CD4-positive, CD25-positive, alpha-beta regulatory T cell (primary cell): Measurements from ENCODE around the gene EXOC6B. TPM values are rescaled to one million over a fixed set of nuclear protein-coding genes. Genes with fewer than 3 reads are reported as not detected.
"Not testable (repeated sequence)": the region's sequence is repeated elsewhere in the genome, so short reads cannot be mapped to it uniquely, and the experiment has no call there.

Source experiments
- ATAC-seq, 2 donors: fragments of 150-1000 bp; cut with Tn5 transposase; one replicate each; pipeline ENCODE4 v1.10.0; 2021; ENCODE audit warnings: low read depth in 2 of 2, moderate number of reproducible peaks in 2 of 2, moderate library complexity in 1 of 2
- DNase-seq, 3 donors: peaks; one replicate each; pipeline versions ENCODE4 v3.0.0 to v3.0.0-alpha.2; 2012 to 2022; ENCODE audit warnings: mixed read lengths in 1 of 3
- H3K27ac ChIP-seq: one replicate; pipeline ENCODE4 v1.7.0; 2013; ENCODE audit warnings: mild to moderate bottlenecking, low read length; ENCODE audit not compliant: insufficient read depth, poor library complexity, severe bottlenecking
- H3K27me3 ChIP-seq: one replicate; pipeline ENCODE4 v1.7.0; 2013; ENCODE audit warnings: low read length; ENCODE audit not compliant: control insufficient read depth, insufficient read depth
- H3K36me3 ChIP-seq: one replicate; pipeline ENCODE4 v1.7.0; 2013; ENCODE audit warnings: mild to moderate bottlenecking, low read length, moderate library complexity; ENCODE audit not compliant: control insufficient read depth, insufficient read depth
- H3K4me1 ChIP-seq: 2 replicates; pipeline ENCODE4 v1.7.0; 2013; ENCODE audit warnings: mild to moderate bottlenecking, low read length; ENCODE audit not compliant: insufficient read depth, control insufficient read depth, poor library complexity, severe bottlenecking
- H3K4me3 ChIP-seq: one replicate; pipeline ENCODE4 v1.7.0; 2013; ENCODE audit warnings: low read depth, mild to moderate bottlenecking, low read length, moderate library complexity
- H3K9me3 ChIP-seq, 2 experiments: 1 replicate in 1 of 2; 2 replicates in 1 of 2; pipeline ENCODE4 v1.7.0; 2013; ENCODE audit warnings: low read length in 2 of 2, mild to moderate bottlenecking in 1 of 2, moderate library complexity in 1 of 2; ENCODE audit not compliant: control insufficient read depth in 2 of 2
- H3K27ac Mint-ChIP-seq, 3 donors: one replicate each; pipeline ENCODE4 v1.8.0; 2020 to 2022; ENCODE audit warnings: mild to moderate bottlenecking in 3 of 3, mixed read lengths in 3 of 3, moderate library complexity in 2 of 3
- H3K27me3 Mint-ChIP-seq: one replicate; pipeline ENCODE4 v1.8.0; 2022; ENCODE audit warnings: mild to moderate bottlenecking, mixed read lengths
- H3K36me3 Mint-ChIP-seq: one replicate; pipeline ENCODE4 v1.8.0; 2020; ENCODE audit warnings: mixed read lengths
- H3K4me1 Mint-ChIP-seq, 4 donors: one replicate each; pipeline ENCODE4 v1.8.0; 2020 to 2022; ENCODE audit warnings: mixed read lengths in 4 of 4, mild to moderate bottlenecking in 1 of 4
- H3K4me3 Mint-ChIP-seq, 4 donors: one replicate each; pipeline ENCODE4 v1.8.0; 2020 to 2022; ENCODE audit warnings: mild to moderate bottlenecking in 4 of 4, mixed read lengths in 4 of 4, moderate library complexity in 3 of 4
- H3K9me3 Mint-ChIP-seq, 7 donors: one replicate each; pipeline ENCODE4 v1.8.0; 2020 to 2022; ENCODE audit warnings: mixed read lengths in 7 of 7, mild to moderate bottlenecking in 3 of 7, moderate library complexity in 2 of 7
- polyA plus RNA-seq, 4 donors: library from polyadenylated mRNA; unstranded; fragments of 300-500 nt; fragmentation: Illumina TruSeq; gene quantifications; one replicate each; pipeline ENCODE4 v1.2.3, GENCODE V29; 2021
- total RNA-seq: library from RNA; stranded (reverse); gene quantifications from one replicate; pipeline ENCODE4 v1.2.3, GENCODE V29; 2022

EXOC6B gene
- total and polyA plus RNA-seq, 5 donors from 2014 or later, result 1.5 to 20.8 (median 2.1) TPM

DNA sequence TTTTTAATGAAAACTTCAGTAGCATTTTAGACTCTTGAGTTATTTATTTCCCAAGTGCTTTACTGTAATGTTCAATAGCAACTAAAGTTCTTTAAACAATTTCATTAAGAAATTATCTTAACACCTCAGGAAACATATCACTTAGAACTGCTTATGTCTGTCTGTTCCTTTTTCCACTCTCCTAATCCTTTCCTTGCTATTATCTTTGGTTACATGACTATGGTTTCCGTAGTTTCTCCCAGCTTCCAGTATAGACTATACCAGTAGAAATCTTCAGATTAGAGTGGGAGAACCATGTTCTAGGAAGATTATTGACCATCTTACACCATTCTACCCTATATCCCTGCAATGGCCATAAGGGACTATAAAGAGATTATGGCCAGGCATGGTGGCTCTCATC, 280.0 kb downstream of the EXOC6B start:
- H3K9me3 ChIP-seq, result no peaks in the 10 kb centered on the region
- no peak for DNase-seq
- peaks cover 0 to 9% (median 0%) of the 10 kb centered on the region in 7 donors for H3K9me3 Mint-ChIP-seq
- H3K4me1 Mint-ChIP-seq, result peaks cover 0 to 20% (median 2%) of the 10 kb centered on the region in 4 donors
- no peaks in the 10 kb centered on the region for H3K36me3 ChIP-seq
- H3K4me1 ChIP-seq, result no peaks in the 10 kb centered on the region
- H3K27ac ChIP-seq, result no peak overlapping the region
- no peaks in the 10 kb centered on the region for H3K27me3 ChIP-seq
- H3K4me3 Mint-ChIP-seq, result no peak overlapping the region
- H3K27ac Mint-ChIP-seq, result no peak overlapping the region
- ATAC-seq, result no peak
- peaks cover 14% of the 10 kb centered on the region for H3K36me3 Mint-ChIP-seq
- no peaks in the 10 kb centered on the region for H3K27me3 Mint-ChIP-seq
- H3K4me3 ChIP-seq, result no peak overlapping the region

DNA sequence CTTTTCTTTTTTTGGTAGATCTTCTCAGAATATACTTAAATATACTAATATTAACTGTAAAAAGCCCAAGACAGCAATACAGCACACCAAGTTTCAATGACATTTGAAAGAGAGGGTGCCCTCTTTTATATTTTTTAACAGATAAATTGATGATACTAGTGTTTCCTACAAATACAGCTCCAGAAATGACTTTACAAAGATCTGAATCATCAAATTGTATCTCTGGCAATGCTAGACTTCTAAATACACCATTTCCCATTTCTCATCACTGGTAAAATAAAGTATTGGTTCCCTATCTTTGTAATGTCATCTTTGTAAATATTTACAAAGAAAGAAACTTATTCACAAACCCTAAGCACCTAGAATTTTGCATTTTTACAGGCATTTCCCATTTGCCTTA, 281.3 kb downstream of the EXOC6B start:
- H3K4me1 ChIP-seq, result no peaks in the 10 kb centered on the region
- no peaks in the 10 kb centered on the region for H3K36me3 ChIP-seq
- H3K36me3 Mint-ChIP-seq, result peaks cover 14% of the 10 kb centered on the region
- ATAC-seq (no peak), DNase-seq (no peak)
- H3K4me1 Mint-ChIP-seq, result peaks cover 0 to 19% (median 2%) of the 10 kb centered on the region in 4 donors
- no peak overlapping the region for H3K27ac Mint-ChIP-seq
- no peaks in the 10 kb centered on the region for H3K9me3 ChIP-seq
- no peaks in the 10 kb centered on the region for H3K27me3 Mint-ChIP-seq
- H3K27me3 ChIP-seq, result no peaks in the 10 kb centered on the region
- H3K4me3 Mint-ChIP-seq, result no peak overlapping the region
- H3K27ac ChIP-seq, result no peak overlapping the region
- H3K9me3 Mint-ChIP-seq, result peaks cover 0 to 7% (median under 1%) of the 10 kb centered on the region in 7 donors
- no peak overlapping the region for H3K4me3 ChIP-seq

DNA sequence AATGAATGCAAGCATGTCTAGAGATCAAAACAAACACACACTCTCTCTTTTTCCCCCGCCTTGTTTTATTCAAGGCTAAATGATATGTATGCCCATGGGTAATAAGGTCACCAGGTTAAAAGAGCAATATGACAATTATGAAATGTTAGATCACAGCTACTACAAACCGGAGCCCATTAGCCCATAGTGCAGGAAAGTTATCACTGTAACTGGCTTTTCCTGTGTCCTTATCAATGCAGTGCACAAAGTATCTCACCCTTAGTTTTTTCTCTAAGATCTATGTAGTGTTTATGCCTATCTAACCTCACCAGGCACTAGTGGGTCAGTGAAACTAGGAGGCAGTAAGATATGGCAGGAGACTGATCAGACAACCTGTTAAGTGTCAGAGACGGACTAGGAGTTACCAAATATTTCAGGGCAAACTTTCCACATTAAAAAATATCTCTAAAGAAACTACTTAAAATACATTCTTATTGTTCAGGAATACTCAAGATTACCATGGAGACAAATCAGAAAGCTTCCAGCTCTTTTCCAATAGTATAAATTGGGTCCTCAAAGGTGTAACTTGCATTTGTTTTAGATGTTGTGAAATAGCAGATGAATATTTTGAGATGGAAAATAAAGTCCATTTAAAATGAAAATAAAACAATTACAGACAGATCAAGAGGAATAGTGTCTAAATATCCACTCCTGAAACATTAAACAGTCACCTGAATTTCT, 282.2 kb downstream of the EXOC6B start:
- Mint-ChIP-seq H3K27me3 (no peaks in the 10 kb centered on the region), H3K4me1 (peaks cover 0 to 12% (median 0%) of the 10 kb centered on the region in 4 donors), H3K27ac (no peak overlapping the region), H3K9me3 (peaks cover 0 to 7% (median 1%) of the 10 kb centered on the region in 7 donors), H3K36me3 (peaks cover 14% of the 10 kb centered on the region), H3K4me3 (no peak overlapping the region)
- ATAC-seq, result no peak
- DNase-seq, result no peak
- Histone ChIP-seq H3K4me3 (no peak overlapping the region), H3K36me3 (no peaks in the 10 kb centered on the region), H3K4me1 (no peaks in the 10 kb centered on the region), H3K27me3 (no peaks in the 10 kb centered on the region), H3K9me3 (no peaks in the 10 kb centered on the region), H3K27ac (no peak overlapping the region)

DNA sequence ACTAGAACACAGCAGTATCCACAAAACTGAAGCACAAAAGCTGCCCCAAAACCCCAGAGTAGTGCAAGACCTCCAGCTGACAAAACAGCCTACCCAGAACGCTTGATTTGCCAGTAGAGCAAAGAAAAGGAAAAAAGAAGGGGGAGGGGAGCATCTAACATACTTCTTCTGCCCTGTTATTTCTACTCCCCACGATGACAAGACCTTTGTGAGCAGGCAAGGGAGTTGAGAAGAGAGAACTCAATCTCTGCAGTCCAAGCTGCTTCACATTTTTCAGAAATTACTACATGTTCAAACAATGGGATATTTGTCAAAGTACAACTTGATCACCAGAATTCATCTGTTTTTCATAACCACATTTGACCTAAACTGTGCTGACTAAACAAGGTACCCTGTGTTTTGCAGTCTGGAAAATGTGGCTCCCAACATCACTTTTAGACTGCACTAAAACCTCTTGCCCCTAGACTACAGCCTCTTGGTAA, 286.7 kb downstream of the EXOC6B start:
- H3K4me1 Mint-ChIP-seq, result peaks cover 0 to 12% (median 0%) of the 10 kb centered on the region in 4 donors
- no peaks in the 10 kb centered on the region for H3K27me3 Mint-ChIP-seq
- Histone ChIP-seq H3K27ac (no peak overlapping the region), H3K4me3 (no peak overlapping the region), H3K36me3 (no peaks in the 10 kb centered on the region), H3K4me1 (no peaks in the 10 kb centered on the region), H3K9me3 (no peaks in the 10 kb centered on the region), H3K27me3 (no peaks in the 10 kb centered on the region)
- ATAC-seq (no peak), DNase-seq (no peak)
- H3K9me3 Mint-ChIP-seq, result peaks cover 0 to 8% (median 1%) of the 10 kb centered on the region in 7 donors
- H3K36me3 Mint-ChIP-seq, result peaks cover 13% of the 10 kb centered on the region
- H3K27ac Mint-ChIP-seq, result no peak overlapping the region
- H3K4me3 Mint-ChIP-seq, result no peak overlapping the region

DNA sequence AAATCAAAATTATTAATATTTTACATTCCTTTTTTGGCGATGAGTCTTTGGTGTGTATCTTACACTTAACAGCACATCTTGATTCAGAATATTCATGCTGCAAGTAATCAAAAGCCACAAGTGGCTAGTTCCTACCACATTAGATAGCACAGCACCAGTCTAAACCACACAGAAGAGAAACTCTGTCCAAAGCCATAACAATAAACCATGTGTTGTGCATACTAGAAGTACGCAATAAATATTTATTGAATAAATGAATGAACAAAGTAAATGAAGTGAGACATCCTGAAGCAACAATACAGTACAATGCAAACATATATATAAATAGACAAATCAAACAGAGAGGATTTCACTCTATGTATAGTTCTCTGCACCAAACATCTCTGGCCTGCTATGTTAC, 287.3 kb downstream of the EXOC6B start:
- Mint-ChIP-seq H3K27me3 (no peaks in the 10 kb centered on the region), H3K9me3 (peaks cover 0 to 8% (median 1%) of the 10 kb centered on the region in 7 donors)

DNA sequence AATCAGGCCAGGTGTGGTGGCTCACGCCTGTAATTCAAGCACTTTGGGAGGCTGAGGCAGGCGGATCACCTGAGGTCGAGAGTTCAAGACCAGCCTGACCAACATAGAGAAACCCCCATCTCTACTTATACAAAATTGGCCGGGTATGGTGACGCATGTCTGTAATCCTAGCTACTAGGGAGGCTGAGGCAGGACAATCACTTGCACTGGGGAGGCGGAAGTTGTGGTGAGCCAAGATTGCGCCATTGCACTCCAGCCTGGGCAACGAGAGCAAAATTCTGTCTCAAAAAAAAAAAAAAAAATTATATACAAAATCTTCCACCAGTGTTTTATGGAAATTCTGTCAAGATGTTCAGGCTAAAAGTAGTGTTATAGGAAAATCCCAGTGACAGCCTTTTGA, 290.2 kb downstream of the EXOC6B start:
- H3K27me3 ChIP-seq, H3K4me3 ChIP-seq, H3K27me3 Mint-ChIP-seq, H3K9me3 ChIP-seq, H3K36me3 ChIP-seq, H3K4me3 Mint-ChIP-seq, ATAC-seq, H3K36me3 Mint-ChIP-seq, H3K27ac ChIP-seq, DNase-seq, H3K4me1 Mint-ChIP-seq, H3K4me1 ChIP-seq, H3K9me3 Mint-ChIP-seq: not testable (repeated sequence)
- peak overlapping the region in 1 of 3 donors; percentile 50 for H3K27ac Mint-ChIP-seq

More for the DNA sequence above, 287.3 kb downstream of the EXOC6B start:
- Mint-ChIP-seq H3K27ac (no peak overlapping the region), H3K4me3 (no peak overlapping the region), H3K4me1 (peaks cover 0 to 7% (median 0%) of the 10 kb centered on the region in 4 donors), H3K36me3 (peaks cover 13% of the 10 kb centered on the region)
- H3K9me3 ChIP-seq, result no peaks in the 10 kb centered on the region
- ATAC-seq (no peak), DNase-seq (no peak)
- H3K4me3 ChIP-seq, result no peak overlapping the region
- no peaks in the 10 kb centered on the region for H3K36me3 ChIP-seq
- H3K27me3 ChIP-seq, result no peaks in the 10 kb centered on the region
- H3K27ac ChIP-seq, result no peak overlapping the region
- no peaks in the 10 kb centered on the region for H3K4me1 ChIP-seq

DNA sequence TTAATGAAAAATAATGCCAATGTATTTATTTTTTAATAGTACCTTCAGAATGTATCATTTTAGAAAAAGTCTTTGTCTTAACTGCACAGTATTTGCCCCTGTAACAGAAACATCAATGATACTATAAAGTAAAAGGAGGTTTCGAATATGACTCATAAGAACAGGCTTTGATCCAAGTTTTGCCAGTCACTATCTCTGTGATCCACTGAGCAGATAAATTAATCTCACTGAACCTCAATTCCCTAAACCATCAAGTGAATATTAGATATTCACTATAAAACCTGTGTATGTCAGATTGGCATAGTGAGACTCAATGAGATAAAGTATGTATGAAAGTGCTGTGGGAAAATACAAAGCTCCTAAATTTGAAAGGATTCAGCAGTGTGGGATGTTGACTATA, 292.1 kb downstream of the EXOC6B start:
- H3K36me3 Mint-ChIP-seq, result peaks cover 6% of the 10 kb centered on the region
- Histone ChIP-seq H3K36me3 (no peaks in the 10 kb centered on the region), H3K4me3 (no peak overlapping the region), H3K9me3 (no peaks in the 10 kb centered on the region), H3K4me1 (no peaks in the 10 kb centered on the region), H3K27me3 (no peaks in the 10 kb centered on the region), H3K27ac (no peak overlapping the region)
- H3K4me3 Mint-ChIP-seq, result no peak overlapping the region
- DNase-seq (no peak), ATAC-seq (no peak)
- no peaks in the 10 kb centered on the region for H3K27me3 Mint-ChIP-seq
- H3K9me3 Mint-ChIP-seq, result peaks cover 0 to 2% (median 0%) of the 10 kb centered on the region in 7 donors
- H3K4me1 Mint-ChIP-seq, result peaks cover 0 to 3% (median 0%) of the 10 kb centered on the region in 4 donors
- no peak overlapping the region for H3K27ac Mint-ChIP-seq

DNA sequence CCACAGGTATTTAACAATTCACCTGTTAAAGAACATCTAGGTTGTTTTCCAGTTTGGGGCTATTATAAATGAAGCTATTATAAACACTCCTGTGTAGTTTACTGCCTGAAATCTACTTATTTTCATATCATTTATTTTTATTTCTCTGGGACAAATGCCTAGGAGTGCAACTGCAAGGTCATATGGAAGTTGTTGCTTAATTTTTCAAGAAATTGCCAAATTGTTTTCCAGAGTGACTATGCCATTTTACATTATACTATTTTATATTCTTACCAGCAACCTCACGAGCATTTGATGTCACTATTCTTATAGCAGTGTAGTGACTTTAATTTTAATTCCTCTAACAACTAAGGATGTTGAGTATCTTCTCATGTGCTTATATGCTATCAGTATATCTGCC, 298.4 kb downstream of the EXOC6B start:
- no peaks in the 10 kb centered on the region for H3K36me3 Mint-ChIP-seq
- H3K4me3 Mint-ChIP-seq, result no peak overlapping the region
- DNase-seq (no peak), ATAC-seq (no peak)
- H3K27ac Mint-ChIP-seq, result no peak overlapping the region
- no peaks in the 10 kb centered on the region for H3K4me1 ChIP-seq
- H3K27ac ChIP-seq, result no peak overlapping the region
- no peaks in the 10 kb centered on the region for H3K9me3 ChIP-seq
- peaks cover 0 to 3% (median 0%) of the 10 kb centered on the region in 4 donors for H3K4me1 Mint-ChIP-seq
- H3K27me3 ChIP-seq, result no peaks in the 10 kb centered on the region
- no peaks in the 10 kb centered on the region for H3K27me3 Mint-ChIP-seq
- H3K36me3 ChIP-seq, result no peaks in the 10 kb centered on the region
- no peaks in the 10 kb centered on the region for H3K9me3 Mint-ChIP-seq
- no peak overlapping the region for H3K4me3 ChIP-seq
